Measurements from ENCODE around the gene ZSCAN10. TPM values are rescaled to one million over a fixed set of nuclear protein-coding genes. Genes with fewer than 3 reads are reported as not detected.

ZSCAN10 gene
- total RNA-seq, 2 donors from 2014 or later = not detected

GRCh38 chr16:3137267-3137666 is 38.2 kb upstream of the ZSCAN10 start:
- Histone ChIP-seq H3K27ac (no peak overlapping the region), H3K27me3 (no peaks in the 10 kb centered on the region), H3K4me1 (peaks cover 0 to 24% of the 10 kb centered on the region in 2 donors), H3K36me3 (peaks cover 22% of the 10 kb centered on the region), H3K9me3 (no peaks in the 10 kb centered on the region), H3K4me3 (no peak overlapping the region)
- TF ChIP-seq CTCF (IDR thresholded peaks at IDR 0.05) = no peak
- DNase-seq (ENCODE audit: low spot score) = no peak

- Histone ChIP-seq H3K27ac (peak overlapping the region; percentile 92 to 98), H3K9me3 (no peaks in the 10 kb centered on the region), H3K4me1 (peaks cover 0 to 24% of the 10 kb centered on the region in 2 donors), H3K4me3 (peak overlapping the region; percentile 96 to 99), H3K36me3 (peaks cover 13% of the 10 kb centered on the region), H3K27me3 (no peaks in the 10 kb centered on the region)
- TF ChIP-seq CTCF (IDR thresholded peaks at IDR 0.05) = no peak
- DNase-seq (ENCODE audit: low spot score) = no peak
These were observed 36.1 kb upstream of the ZSCAN10 start for GRCh38 chr16:3135126-3135715.

GRCh38 chr16:3134338-3135125 is 35.4 kb upstream of the ZSCAN10 start, which contains the start of gene ZNF213:
Gene ZNF213 (plus strand): TSS chr16:3135029. CDS start chr16:3137281, 2,252 bp downstream.
- Histone ChIP-seq H3K4me1 (peaks cover 0 to 28% of the 10 kb centered on the region in 2 donors), H3K36me3 (peaks cover 13% of the 10 kb centered on the region), H3K27me3 (no peaks in the 10 kb centered on the region), H3K9me3 (no peaks in the 10 kb centered on the region), H3K4me3 (peak within 1 kb of the TSS; percentile 96 to 99), H3K27ac (peak within 1 kb of the TSS; percentile 92 to 98)
- peak in 1 of 2 donors; percentile 6 for TF ChIP-seq CTCF (IDR thresholded peaks at IDR 0.05)
- DNase-seq (ENCODE audit: low spot score) = peak; percentile 98

GRCh38 chr16:3133844-3134243 is 34.8 kb upstream of the ZSCAN10 start:
- Histone ChIP-seq H3K27ac (peak overlapping the region; percentile 92 to 98), H3K9me3 (no peaks in the 10 kb centered on the region), H3K27me3 (no peaks in the 10 kb centered on the region), H3K4me1 (peaks cover 0 to 35% of the 10 kb centered on the region in 2 donors), H3K4me3 (peak overlapping the region; percentile 96 to 99), H3K36me3 (peaks cover 7% of the 10 kb centered on the region)
- DNase-seq (ENCODE audit: low spot score) = no peak
- no peak for TF ChIP-seq CTCF (IDR thresholded peaks at IDR 0.05)

- H3K27ac ChIP-seq = no peak overlapping the region
- H3K4me3 ChIP-seq = no peak overlapping the region
- no peaks in the 10 kb centered on the region for H3K27me3 ChIP-seq
- TF ChIP-seq CTCF (IDR thresholded peaks at IDR 0.05) = peak in 1 of 2 donors; percentile 57
- DNase-seq (ENCODE audit: low spot score) = no peak
- H3K4me1 ChIP-seq = peaks cover 0 to 42% of the 10 kb centered on the region in 2 donors
- no peaks in the 10 kb centered on the region for H3K9me3 ChIP-seq
- peaks cover 5% of the 10 kb centered on the region for H3K36me3 ChIP-seq
These were observed 32.8 kb upstream of the ZSCAN10 start for GRCh38 chr16:3131755-3132377.

Data from right atrium auricular region (tissue), 2 donors.